GM18502 (cell line): ENCODE data around the gene DNAJC10.

Experiments used
- ATAC-seq: cut with Tn5 transposase; IDR thresholded peaks from one replicate; pipeline ENCODE4 v1.9.1; 2021; ENCODE audit warnings: mild to moderate bottlenecking; ENCODE audit not compliant: unreplicated experiment, poor library complexity

DNAJC10 gene

DNA sequence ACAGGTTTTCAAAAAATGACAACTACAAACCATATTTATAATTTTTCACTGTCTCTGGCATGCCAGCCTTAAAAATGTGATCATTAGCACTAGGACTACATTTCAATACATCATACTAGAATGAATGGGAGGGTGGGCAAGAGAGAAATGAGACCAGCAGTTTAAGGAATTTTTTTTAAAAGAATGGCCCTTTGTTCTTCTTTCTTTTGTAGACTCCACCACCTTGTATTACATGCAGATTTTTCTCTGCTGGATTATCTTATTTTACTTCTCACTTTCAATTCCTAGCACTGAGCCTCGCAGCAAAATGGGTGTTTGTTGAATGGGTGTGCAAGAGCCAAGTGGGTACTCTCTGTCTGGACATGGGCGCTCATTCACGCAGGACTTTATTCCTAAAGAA lies 110.4 kb downstream of the DNAJC10 start:
- no peak for ATAC-seq

GRCh38 chr2:182827182-182827879 lies 111.3 kb downstream of the DNAJC10 start:
- no peak for ATAC-seq

DNA sequence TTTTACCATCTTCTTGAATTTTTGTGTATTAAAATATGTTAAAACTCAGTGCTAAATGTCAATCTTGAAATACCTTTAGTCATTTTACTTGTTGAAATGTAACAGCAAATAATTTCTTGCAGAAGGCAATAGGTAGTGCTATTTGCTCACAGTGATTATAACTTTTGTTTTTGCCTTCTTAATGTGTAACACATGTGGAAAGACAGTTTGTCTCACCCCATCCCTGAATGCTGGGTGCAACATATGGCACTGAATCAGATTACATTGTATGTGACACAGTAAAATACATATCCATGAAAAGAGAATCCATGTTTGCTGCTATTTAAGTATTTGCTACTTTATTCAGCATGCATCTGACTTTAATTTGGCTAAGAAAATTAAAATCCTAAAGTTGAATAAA lies 115.0 kb downstream of the DNAJC10 start:
- ATAC-seq = no peak

GRCh38 chr2:182831921-182832320 lies 115.9 kb downstream of the DNAJC10 start:
- no peak for ATAC-seq

DNA sequence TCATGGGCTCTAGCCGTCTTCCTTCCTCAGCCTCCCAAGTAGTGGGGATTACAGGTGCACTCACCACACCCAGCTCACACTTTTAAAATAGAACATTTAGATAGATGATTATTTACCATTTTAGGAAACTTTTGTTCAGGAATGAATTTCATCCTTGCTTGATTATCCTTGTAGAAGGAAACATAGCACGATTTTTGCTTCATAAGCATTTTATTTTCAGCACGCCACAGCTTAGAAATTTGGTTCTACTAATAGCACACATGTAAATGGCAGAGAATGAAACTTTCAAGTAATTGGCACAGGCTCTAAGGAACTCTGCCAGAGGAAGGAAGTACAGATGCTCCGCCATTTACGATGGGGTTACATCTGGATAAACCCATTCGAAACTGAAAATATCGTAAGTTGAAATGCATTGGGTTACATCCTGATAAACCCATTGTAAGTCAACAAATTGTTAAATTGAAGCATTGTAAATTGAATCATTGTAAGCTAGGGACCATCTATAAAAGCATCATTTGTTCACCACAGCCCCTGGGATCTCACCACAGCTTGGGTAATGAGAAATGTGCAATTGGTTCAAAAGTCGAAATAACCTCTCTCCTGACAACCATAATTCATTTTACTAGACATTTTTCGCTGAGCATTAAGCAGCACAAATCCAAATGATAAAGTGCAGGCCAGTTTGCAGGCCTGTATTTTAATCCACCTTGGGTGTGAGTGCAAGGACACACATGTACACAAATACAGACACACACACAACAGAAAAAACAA lies 117.2 kb downstream of the DNAJC10 start:
- ATAC-seq = no peak

DNA sequence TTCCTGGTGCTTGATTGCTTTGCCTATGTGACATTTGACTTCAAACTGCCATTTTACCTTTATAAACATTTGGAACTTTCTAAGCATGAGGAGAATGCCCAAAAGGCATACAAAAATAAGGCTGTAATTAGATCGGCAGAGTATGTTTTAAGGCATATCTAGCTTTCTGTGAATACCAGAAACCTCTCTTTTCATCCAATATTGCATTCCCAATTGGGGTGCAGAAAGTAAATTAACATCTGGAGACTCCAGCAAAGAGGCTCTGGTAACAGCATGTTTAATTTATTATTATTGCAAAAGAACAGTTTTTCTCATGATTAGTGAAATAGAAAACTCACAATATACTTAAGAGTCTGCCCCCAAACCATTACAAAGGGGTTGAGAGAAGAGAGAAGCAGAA lies 118.2 kb downstream of the DNAJC10 start:
- ATAC-seq = no peak

GRCh38 chr2:182836451-182836850 lies 120.4 kb downstream of the DNAJC10 start:
- no peak for ATAC-seq
